SK-N-SH treated with all-trans-retinoic acid at 6 μM for 48 hours (cell line): ENCODE data around the gene MRPL27.

Experiments used
- RARB ChIP-seq: fragments of 250-450 bp; sonication (Bioruptor Pico); IDR thresholded peaks from 2 replicates; pipeline ENCODE4 v1.8.0; 2021; ENCODE audit warnings: mild to moderate bottlenecking, moderate library complexity
- SNAI2 ChIP-seq: fragments of 250-450 bp; sonication (Bioruptor Pico); IDR thresholded peaks from 2 replicates; pipeline ENCODE4 v1.5.0; 2020; ENCODE audit warnings: mild to moderate bottlenecking, moderate library complexity
- TOX ChIP-seq: fragments of 250-450 bp; sonication (Bioruptor Pico); IDR thresholded peaks from 2 replicates; pipeline ENCODE4 v1.8.0; 2021; ENCODE audit warnings: mild to moderate bottlenecking, moderate library complexity, borderline replicate concordance
- ZFP3 ChIP-seq: fragments of 250-450 bp; sonication (Bioruptor Pico); IDR thresholded peaks from 2 replicates; pipeline ENCODE4 v1.5.0; 2020; ENCODE audit warnings: mild to moderate bottlenecking, moderate library complexity
- ZFP30 ChIP-seq: fragments of 450-650 bp; formaldehyde crosslinking; IDR thresholded peaks from 2 replicates; pipeline ENCODE4 v1.5.0; 2022; ENCODE audit warnings: mild to moderate bottlenecking, moderate library complexity
- ZNF565 ChIP-seq: fragments of 450-650 bp; formaldehyde crosslinking; conservative IDR thresholded peaks from 2 replicates; pipeline ENCODE4 v1.5.0; 2020; ENCODE audit warnings: low read depth, mild to moderate bottlenecking, moderate library complexity
- TF ChIP-seq, protein P1 (sequence below): fragments of 250-450 bp; sonication (Bioruptor Pico); IDR thresholded peaks from 2 replicates; pipeline ENCODE4 v1.8.0; 2020; ENCODE audit warnings: mild to moderate bottlenecking, moderate library complexity, borderline replicate concordance

DNA sequence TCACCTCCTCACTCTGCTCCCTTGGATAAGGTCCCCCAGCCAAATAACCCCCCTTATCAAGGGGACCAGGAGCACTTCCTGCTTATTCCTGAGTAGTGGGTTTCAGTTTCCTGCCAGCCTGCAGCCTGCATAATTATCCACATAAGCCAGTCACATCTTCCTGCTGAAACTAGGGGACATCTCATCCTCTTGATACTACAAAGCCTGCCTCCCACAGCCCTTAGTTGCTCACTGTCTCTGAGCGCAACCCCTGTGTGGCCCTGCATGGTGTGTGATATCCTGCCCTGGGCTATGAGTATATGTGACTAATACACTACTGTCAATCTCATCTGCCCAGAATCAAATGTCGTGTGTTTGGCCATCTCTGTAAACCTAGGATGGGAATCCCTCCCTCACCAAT, 35.0 kb downstream of the MRPL27 start:
- TF ChIP-seq TOX (CRISPR knock-in tag) = no peak
- no peak for TF ChIP-seq SNAI2
- no peak for TF ChIP-seq ZNF565 (CRISPR knock-in tag)
- TF ChIP-seq, protein P1, sequence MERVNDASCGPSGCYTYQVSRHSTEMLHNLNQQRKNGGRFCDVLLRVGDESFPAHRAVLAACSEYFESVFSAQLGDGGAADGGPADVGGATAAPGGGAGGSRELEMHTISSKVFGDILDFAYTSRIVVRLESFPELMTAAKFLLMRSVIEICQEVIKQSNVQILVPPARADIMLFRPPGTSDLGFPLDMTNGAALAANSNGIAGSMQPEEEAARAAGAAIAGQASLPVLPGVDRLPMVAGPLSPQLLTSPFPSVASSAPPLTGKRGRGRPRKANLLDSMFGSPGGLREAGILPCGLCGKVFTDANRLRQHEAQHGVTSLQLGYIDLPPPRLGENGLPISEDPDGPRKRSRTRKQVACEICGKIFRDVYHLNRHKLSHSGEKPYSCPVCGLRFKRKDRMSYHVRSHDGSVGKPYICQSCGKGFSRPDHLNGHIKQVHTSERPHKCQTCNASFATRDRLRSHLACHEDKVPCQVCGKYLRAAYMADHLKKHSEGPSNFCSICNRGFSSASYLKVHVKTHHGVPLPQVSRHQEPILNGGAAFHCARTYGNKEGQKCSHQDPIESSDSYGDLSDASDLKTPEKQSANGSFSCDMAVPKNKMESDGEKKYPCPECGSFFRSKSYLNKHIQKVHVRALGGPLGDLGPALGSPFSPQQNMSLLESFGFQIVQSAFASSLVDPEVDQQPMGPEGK (CRISPR knock-in tag) = no peak
- TF ChIP-seq ZFP3 = no peak
- TF ChIP-seq ZFP30 (CRISPR knock-in tag) = no peak
- no peak for TF ChIP-seq RARB (CRISPR knock-in tag)
